IPS-18c (cell line): ENCODE measurements around the gene FAM174C.

ENCODE experiments used
- H3K4me3 ChIP-seq: 2 replicates; pipeline ENCODE4 v1.7.0; 2013; ENCODE audit warnings: low read depth, mild to moderate bottlenecking, low read length, moderate library complexity; ENCODE audit not compliant: insufficient read depth
- H3K9me3 ChIP-seq: one replicate; pipeline ENCODE4 v1.6.1; 2013; ENCODE audit warnings: mild to moderate bottlenecking, low read length, moderate library complexity; ENCODE audit not compliant: control insufficient read depth, insufficient read depth

The FAM174C gene

DNA sequence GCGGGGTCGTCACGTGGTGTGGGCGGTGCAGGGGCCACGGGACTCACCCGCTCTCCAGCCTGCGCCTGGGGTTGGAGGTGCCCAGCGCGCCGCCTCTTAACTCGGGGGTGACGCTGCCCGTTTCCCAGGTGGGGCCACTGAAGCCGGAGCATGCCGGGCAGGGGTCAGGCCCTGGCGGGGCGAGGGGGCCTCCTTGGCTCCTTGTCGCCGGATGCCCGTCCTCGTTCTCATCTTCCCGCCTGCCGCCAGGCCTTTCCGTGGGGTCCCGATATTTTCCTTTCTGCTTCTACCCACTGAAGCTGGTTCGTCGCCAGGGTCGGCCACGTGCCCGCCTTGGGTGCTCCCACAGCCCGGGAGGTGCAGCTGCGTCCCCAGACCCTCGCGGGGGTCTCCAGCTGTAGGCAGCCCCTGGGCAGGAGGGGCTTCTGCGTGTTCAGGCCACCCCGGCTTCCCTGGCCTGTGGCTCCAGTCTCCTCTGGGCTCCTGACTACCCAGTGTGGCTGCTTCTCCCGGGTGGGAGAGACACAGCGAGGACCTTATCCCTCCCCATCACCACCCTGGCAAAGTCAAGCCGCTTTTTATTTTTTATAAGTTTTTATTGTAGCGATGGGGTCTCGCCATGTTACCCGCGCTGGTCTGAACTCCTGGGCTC, 772 bp downstream of the FAM174C start:
- peak overlapping the region; percentile 89 for H3K4me3 ChIP-seq
- no peaks in the 10 kb centered on the region for H3K9me3 ChIP-seq

- Histone ChIP-seq H3K4me3 (peak overlapping the region; percentile 89; the same call in 1 of the 2 replicates), H3K9me3 (no peaks in the 10 kb centered on the region)
These were observed 1.3 kb downstream of the FAM174C start for GRCh38 chr19:1276628-1277022.

GRCh38 chr19:1277061-1277460, 1.7 kb downstream of the FAM174C start:
- no peak overlapping the region for H3K4me3 ChIP-seq
- H3K9me3 ChIP-seq = no peaks in the 10 kb centered on the region

GRCh38 chr19:1278074-1278473, 2.7 kb downstream of the FAM174C start:
- H3K4me3 ChIP-seq = no peak overlapping the region
- H3K9me3 ChIP-seq = no peaks in the 10 kb centered on the region

- no peak overlapping the region for H3K4me3 ChIP-seq
- H3K9me3 ChIP-seq = no peaks in the 10 kb centered on the region
These were observed 3.7 kb downstream of the FAM174C start for GRCh38 chr19:1278713-1279660.

DNA sequence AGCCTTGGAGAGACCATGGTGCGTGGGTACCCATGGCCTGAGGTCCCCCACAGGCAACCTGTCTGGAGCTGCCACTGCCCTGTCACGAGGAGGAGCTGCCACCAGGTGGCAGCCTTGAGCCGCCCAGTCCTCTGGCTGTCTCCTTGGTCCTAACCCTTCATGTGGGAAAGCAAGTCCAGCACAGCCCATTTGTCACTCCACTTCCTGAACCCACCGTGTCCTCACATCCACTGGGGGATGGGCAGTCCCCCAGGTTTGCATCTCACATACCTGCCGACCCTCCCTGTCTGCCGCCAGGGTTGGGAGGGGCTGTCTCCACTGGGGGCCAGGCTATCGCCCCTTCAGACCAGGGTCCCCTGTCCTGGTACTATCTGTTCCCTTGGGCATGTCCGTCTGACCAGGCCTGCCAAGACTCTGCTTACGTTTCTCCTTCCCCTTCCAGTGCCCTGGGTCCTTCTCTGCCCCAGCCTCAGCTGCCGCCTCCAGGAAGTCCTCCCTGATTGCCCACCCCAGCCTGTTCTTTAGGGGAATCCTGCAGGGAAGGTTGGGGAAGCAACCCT, 4.5 kb downstream of the FAM174C start:
- Histone ChIP-seq H3K9me3 (no peaks in the 10 kb centered on the region), H3K4me3 (no peak overlapping the region)

- Histone ChIP-seq H3K9me3 (no peaks in the 10 kb centered on the region), H3K4me3 (no peak overlapping the region)
These were observed 5.6 kb downstream of the FAM174C start for GRCh38 chr19:1280636-1281568.

GRCh38 chr19:1281569-1282287, 6.4 kb downstream of the FAM174C start:
- Histone ChIP-seq H3K4me3 (no peak overlapping the region), H3K9me3 (no peaks in the 10 kb centered on the region)

DNA sequence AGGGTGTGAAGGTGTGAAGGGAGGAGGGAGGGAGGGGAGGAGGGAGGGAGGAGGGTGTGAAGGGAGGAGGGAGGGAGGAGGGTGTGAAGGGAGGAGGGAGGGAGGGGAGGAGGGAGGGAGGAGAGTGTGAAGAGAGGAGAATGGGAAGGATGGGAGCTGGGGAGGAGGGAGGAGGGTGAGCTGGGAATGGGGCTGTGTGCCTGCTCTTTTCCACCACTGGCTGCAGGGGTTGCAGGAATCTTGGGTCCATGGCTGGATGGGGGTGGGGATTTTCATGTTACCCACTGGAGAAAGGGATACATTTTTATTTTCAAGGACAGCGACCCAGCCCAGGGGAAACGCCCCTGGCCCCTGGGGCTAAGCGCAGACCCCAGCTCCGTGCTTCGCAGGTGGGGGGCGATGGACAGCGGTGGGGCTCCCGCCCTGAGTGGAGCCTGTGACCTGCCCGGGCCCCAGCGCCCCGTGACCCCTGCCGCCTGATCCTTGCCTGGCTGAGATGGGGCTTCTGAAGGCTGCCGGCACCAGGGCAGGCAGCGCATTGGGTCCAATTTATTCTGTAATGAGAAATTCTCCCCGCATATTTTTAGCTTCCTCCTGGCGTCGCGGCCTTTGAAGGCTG, 7.4 kb downstream of the FAM174C start:
- H3K9me3 ChIP-seq = no peaks in the 10 kb centered on the region
- H3K4me3 ChIP-seq = no peak overlapping the region

DNA sequence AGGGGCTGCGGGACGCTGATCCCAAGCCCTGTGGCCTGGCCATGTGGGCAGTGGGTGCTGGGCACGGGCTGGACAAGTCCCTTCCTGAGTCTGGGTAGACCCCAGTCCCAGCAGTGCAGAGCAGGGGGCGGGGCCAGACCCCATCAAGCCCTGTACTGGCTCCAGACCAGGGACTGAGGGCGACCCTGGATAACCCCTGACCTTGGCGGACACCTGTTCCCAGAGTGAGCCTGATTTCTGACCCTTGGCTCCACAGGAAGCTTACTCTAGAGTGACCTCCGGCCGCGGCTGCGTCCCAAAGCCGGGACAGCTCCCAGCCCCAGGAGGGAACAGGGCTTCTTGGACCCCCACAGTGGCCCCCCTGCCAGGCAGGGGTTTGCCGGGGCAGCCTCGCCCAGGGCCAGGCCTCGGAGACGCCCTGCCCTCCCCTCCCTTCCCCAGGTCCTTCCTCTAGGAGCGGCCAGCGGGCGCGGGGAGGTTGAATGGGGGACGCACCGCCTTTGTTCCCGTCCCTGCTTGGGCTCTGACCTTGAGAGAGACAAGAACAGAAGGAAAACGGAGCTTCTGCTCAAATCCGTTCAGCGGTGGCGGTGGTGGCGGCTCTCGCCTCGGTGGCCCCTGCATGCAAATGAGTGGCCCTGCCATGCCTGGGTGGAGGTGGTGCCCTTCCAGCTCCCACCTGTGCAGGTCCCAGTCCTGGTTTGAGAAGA, 8.0 kb downstream of the FAM174C start:
- Histone ChIP-seq H3K4me3 (no peak overlapping the region), H3K9me3 (no peaks in the 10 kb centered on the region)

- H3K4me3 ChIP-seq = no peak overlapping the region
- no peaks in the 10 kb centered on the region for H3K9me3 ChIP-seq
These were observed 8.6 kb downstream of the FAM174C start for GRCh38 chr19:1283917-1284292.

DNA sequence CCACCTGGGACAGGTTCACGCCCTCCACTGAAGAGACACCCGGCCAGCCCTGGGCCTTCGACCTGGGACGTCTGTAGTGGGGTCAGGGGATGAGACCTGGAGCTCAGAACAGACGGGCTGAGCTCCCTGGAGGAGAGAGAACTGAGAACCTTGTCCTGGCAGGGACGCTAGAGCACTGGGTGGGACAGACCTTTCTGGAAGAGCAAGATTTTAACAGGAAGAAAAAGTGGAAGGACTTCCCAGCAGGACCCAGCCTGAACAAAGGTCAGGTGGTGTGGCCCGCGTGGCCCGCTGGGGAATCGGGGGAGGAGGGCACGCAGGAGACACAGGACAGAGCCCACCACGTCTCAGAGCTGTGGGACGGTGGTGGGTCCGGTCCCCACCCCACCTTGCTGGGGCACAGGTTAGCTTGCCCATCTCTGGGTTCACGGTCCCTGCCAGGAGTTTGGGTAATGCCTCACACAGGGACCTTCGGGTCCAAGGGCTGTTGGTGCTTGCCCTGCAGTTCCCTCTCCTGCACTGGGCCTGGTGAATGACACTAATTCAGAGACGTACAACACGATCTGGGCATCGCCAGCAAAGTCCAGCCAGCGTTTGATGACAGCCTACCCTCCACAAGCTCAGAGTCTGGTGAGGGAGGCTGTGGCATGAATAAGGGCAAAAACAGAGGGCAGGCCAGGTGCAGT, 9.1 kb downstream of the FAM174C start:
- no peak overlapping the region for H3K4me3 ChIP-seq

GRCh38 chr19:1284979-1285736, 9.8 kb downstream of the FAM174C start:
- Histone ChIP-seq H3K4me3 (peak overlapping the region; percentile 31; the same call in 1 of the 2 replicates), H3K9me3 (no peaks in the 10 kb centered on the region)

More for the DNA sequence above, 9.1 kb downstream of the FAM174C start:
- no peaks in the 10 kb centered on the region for H3K9me3 ChIP-seq

GRCh38 chr19:1285737-1286360, 10.5 kb downstream of the FAM174C start, which contains the start of gene EFNA2:
Gene EFNA2, plus strand, starts transcription at chr19:1285873. Its CDS starts 296 bp downstream, at chr19:1286169.
- Histone ChIP-seq H3K4me3 (peak within 1 kb of the TSS; percentile 55), H3K9me3 (no peaks in the 10 kb centered on the region)
